Right cardiac atrium (tissue), 5 donors: ENCODE data around the gene FER1L5. TPM values are rescaled to one million over a fixed set of nuclear protein-coding genes. Genes with fewer than 3 reads are reported as not detected.
A peak's percentile ranks its signal among the peaks of the same experiment; 100 is the strongest.

ENCODE experiments used
- ATAC-seq, 2 donors: fragments of 200-7000 bp; cut with Tn5 transposase; one replicate each; pipeline versions ENCODE4 v1.8.0 to v1.9.1; 2020; ENCODE audit warnings: moderate library complexity in 2 of 2, mild to moderate bottlenecking in 1 of 2
- DNase-seq, 3 donors: peaks; one replicate each; pipeline ENCODE4 v3.0.0-alpha.2; 2020
- H3K27ac ChIP-seq: one replicate; pipeline ENCODE4 v1.5.1; 2013; ENCODE audit warnings: mild to moderate bottlenecking, low read length, control low read depth, moderate library complexity
- H3K27me3 ChIP-seq: one replicate; pipeline ENCODE4 v1.6.1; 2013; ENCODE audit not compliant: control insufficient read depth, insufficient read depth
- H3K4me1 ChIP-seq: one replicate; pipeline ENCODE4 v1.6.1; 2013; ENCODE audit warnings: low read length; ENCODE audit not compliant: control insufficient read depth, insufficient read depth
- H3K4me3 ChIP-seq: one replicate; pipeline ENCODE4 v1.5.1; 2013; ENCODE audit warnings: low read length, control low read depth
- H3K9me3 ChIP-seq: one replicate; pipeline ENCODE4 v1.6.1; 2013; ENCODE audit warnings: low read length; ENCODE audit not compliant: control insufficient read depth
- WGBS: extraction: QIAGEN DNeasy Blood & Tissue Kit; methylation state at CpG from one replicate; pipeline ENCODE4 v1.1.7; 2013; 5-methylcytosine and 5-hydroxymethylcytosine counted together
- intact Hi-C, 4 donors: fragments of 100-400 bp; cut with DNase I; formaldehyde crosslinking; loops; one replicate each; pipeline versions ENCODE4 v1.11.0 to v1.14.0; 2022 to 2023
- polyA plus RNA-seq: library from polyadenylated mRNA; stranded (reverse); fragments of 200-250 nt; gene quantifications from one replicate; pipeline ENCODE4 v1.2.3, GENCODE V29; 2013
- total RNA-seq, 4 donors: library from RNA; stranded (reverse); fragmentation: NEBNext Ultra II Directional; extraction: Animal tissue kit (Norgen Biotek cat#: 25700); gene quantifications; one replicate each; pipeline ENCODE4 v1.2.1, GENCODE V29; 2021
- donor health status: healthy with polysubstance abuse.
- donor health status: DM: no; HTN: yes; CAD: no.
- donor health status: DM: no; HTN: no; CAD: no.
- donor health status: DM: no; HTN: yes; CAD: no; lungs with severe emphysema.
- donor health status: DM: yes; HTN: yes; CAD: no.

Gene FER1L5
- total and polyA plus RNA-seq, 5 donors = 0.05 to 0.17 (median 0.13) TPM; not detected in 1

DNA sequence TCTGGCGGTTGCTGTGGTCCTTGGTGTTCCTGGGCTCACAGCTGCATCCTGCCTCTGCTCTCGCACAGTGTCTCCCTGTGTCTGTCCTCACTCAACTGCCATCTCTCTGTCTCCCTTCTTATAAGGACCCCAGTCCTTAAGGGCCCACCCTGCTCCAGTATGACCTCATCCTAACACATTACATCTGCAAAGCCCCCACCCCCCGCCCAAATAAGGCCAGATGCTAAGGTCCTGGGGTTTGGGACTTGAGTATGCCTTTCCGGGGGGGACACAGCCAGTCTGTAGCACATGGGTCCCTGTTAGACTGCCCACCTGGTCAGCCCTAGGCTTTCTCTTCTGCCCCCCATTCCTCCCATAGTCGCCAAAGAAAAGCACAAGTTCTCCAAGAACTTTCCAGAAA is 40.7 kb downstream of the FER1L5 start:
- DNase-seq = no peak
- no peaks in the 10 kb centered on the region for H3K27me3 ChIP-seq
- H3K9me3 ChIP-seq = no peaks in the 10 kb centered on the region
- no peak for ATAC-seq
- no peak overlapping the region for H3K27ac ChIP-seq
- 91% methylated on average over 5 of the region's 5 CpGs for WGBS
- intact Hi-C loops = no loop called here
- no peak overlapping the region for H3K4me3 ChIP-seq
- no peaks in the 10 kb centered on the region for H3K4me1 ChIP-seq

DNA sequence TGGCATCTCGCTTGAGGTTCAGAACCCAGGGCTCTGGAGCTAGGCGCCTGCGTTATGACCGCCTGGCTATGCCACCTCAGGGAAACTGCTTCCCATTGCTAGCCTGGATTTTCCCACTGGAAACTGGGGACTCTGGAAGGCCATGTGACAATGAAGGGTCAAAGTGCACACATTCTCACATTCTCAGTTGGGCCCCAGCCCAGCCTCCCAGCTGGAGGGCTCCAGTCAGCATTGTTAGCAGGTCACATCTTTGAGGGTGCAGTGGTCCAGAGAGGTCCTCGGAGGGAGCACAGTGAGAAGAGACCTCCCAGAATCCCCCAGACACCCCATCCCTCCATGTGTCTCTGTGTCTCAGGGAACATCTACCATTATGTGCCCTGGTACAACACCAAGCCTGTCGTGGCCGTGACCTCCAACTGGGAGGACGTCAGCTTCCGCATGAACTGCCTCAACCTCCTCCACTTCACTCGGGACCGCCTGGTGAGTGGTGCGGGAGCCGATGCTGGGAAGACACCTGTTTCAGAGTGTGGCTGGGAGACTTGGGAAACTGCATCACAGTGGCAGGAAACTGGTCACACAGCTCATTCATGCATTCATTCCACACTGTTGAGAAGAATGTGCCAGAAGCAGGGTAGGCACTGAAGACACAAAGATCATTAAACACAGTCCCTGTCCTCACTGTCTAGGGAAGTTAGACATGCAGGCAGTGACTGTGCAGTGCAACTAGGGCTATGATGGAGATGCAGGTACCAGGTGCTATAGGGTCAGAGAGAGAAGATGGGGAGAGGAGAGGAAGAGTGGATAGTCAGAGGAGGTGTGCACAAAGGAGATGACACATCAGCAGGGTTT is 41.6 kb downstream of the FER1L5 start:
- H3K4me1 ChIP-seq = no peaks in the 10 kb centered on the region
- WGBS = 94% methylated on average over 13 of the region's 13 CpGs
- H3K9me3 ChIP-seq = no peaks in the 10 kb centered on the region
- no peak overlapping the region for H3K4me3 ChIP-seq
- no peak overlapping the region for H3K27ac ChIP-seq
- ATAC-seq = no peak
- no peaks in the 10 kb centered on the region for H3K27me3 ChIP-seq
- DNase-seq = peak in 1 of 3 donors; percentile 26
- intact Hi-C loops = no loop called here

GRCh38 chr2:96684883-96685576 is 42.5 kb downstream of the FER1L5 start:
- ATAC-seq (peak in 1 of 2 donors; percentile 24), DNase-seq (no peak)

DNA sequence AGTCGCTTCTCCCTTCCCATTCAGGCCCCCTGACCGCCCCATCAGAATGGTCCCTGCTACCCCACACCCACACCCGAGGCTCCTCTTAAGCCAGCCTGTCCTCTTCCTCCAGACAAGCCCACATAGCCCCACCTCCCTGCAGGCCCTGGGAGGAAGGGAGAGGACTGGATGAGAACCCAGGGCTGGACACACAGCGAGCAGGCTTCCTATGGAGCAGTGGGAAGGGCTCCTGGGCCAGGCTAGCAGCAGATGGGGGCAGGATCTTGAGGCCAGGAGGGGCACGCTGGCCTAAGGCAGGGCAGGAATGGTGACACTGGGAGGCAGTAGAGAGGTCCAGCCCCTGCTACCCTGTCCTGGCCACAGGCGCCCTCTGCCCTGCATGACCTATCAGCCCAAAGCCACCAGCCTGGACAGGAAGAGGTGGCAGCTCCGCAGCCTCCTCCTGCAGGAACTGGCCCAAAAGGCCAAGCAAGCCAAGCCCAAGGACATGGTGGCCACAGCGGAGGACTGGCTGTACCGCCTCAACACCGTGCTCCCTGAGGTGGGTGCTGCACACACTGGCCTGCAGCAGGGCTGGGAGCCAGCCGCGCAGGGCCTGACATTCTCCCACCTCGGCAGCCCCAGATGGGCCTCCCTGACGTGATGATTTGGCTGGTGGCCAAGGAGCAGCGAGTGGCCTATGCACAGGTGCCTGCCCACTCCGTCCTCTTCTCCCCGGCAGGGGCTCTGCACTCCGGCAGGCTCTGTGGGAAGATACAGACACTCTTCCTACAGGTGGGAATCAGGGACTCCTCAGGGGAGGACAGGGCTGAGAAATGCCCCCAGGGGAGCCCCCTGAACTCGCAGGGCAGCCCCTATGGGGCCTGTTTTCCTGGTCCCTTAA is 43.3 kb downstream of the FER1L5 start:
- no peak overlapping the region for H3K4me3 ChIP-seq
- 48% methylated on average over 19 of the region's 19 CpGs for WGBS
- DNase-seq (peak in 2 of 3 donors; percentile 35 to 72), ATAC-seq (peak; percentile 66 to 70)
- H3K27ac ChIP-seq = no peak overlapping the region
- H3K4me1 ChIP-seq = no peaks in the 10 kb centered on the region
- intact Hi-C loops = no loop called here
- no peaks in the 10 kb centered on the region for H3K27me3 ChIP-seq
- no peaks in the 10 kb centered on the region for H3K9me3 ChIP-seq

More at GRCh38 chr2:96684883-96685576, 42.5 kb downstream of the FER1L5 start:
- H3K27ac ChIP-seq = no peak overlapping the region
- H3K4me3 ChIP-seq = no peak overlapping the region
- H3K4me1 ChIP-seq = no peaks in the 10 kb centered on the region
- no peaks in the 10 kb centered on the region for H3K9me3 ChIP-seq
- WGBS = 46% methylated on average over 16 of the region's 16 CpGs
- no peaks in the 10 kb centered on the region for H3K27me3 ChIP-seq
- intact Hi-C loops = no loop called here

- WGBS = 95% methylated on average over 3 of the region's 3 CpGs
- ATAC-seq = no peak
- DNase-seq = no peak
- H3K27me3 ChIP-seq = no peaks in the 10 kb centered on the region
- no peak overlapping the region for H3K4me3 ChIP-seq
- H3K9me3 ChIP-seq = no peaks in the 10 kb centered on the region
- H3K27ac ChIP-seq = no peak overlapping the region
- intact Hi-C loops = no loop called here
- H3K4me1 ChIP-seq = no peaks in the 10 kb centered on the region
Measured at GRCh38 chr2:96687266-96687665, 44.7 kb downstream of the FER1L5 start.

DNA sequence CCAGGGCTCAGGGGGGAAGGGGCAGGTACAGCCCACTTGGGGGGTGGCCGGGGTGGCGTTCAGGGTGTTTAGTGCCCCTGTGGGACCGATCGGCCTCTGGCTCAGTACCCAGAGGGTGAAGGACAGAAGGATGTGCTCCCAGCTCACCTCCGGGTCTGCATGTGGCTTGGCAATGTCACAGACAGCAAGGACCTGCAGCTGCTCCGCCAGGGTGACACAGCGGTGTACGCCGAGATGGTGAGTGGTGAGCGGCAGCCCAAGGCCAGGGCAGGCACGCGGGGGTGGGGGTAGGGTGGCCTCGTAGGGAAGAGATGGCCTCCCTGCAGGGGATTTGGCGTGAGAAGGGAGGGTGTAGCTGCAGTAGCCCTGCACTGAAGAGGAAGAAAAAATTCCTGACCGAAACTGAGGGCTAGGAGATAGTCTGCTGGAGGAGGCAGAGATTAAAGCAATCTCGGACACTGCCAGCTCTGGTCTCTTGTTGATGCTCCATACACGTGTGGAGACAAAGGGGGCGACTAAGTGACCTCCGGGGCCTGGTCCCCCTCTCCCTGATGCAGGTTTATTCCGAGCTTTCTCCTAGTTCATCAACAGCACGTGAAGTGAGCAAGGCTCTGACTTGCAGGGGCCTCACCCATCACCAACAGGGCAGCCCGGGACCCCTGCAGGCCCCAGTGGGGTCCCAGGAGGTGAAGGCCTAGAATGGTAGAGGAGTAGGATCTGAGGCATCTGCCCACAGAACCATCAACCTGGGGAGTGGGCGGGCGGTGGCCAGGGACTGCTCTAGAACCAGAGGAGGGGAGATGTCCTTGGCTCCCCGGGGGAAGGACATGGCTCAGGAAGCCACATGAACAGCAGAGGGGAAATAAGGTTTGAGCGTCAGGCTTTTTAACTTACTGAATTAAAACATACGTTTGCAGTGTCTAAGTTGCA is 45.4 kb downstream of the FER1L5 start:
- intact Hi-C loops = no loop called here
- H3K4me1 ChIP-seq = no peaks in the 10 kb centered on the region
- H3K4me3 ChIP-seq = no peak overlapping the region
- H3K9me3 ChIP-seq = no peaks in the 10 kb centered on the region
- 81% methylated on average over 27 of the region's 27 CpGs for WGBS
- H3K27me3 ChIP-seq = no peaks in the 10 kb centered on the region
- no peak for ATAC-seq
- DNase-seq = no peak
- H3K27ac ChIP-seq = no peak overlapping the region

GRCh38 chr2:96688649-96689430 is 46.3 kb downstream of the FER1L5 start:
- ATAC-seq (no peak), DNase-seq (no peak)
- H3K27ac ChIP-seq = no peak overlapping the region
- WGBS = 93% methylated on average over 11 of the region's 11 CpGs
- no peaks in the 10 kb centered on the region for H3K27me3 ChIP-seq
- no peaks in the 10 kb centered on the region for H3K4me1 ChIP-seq
- H3K4me3 ChIP-seq = no peak overlapping the region
- intact Hi-C loops = no loop called here
- no peaks in the 10 kb centered on the region for H3K9me3 ChIP-seq

DNA sequence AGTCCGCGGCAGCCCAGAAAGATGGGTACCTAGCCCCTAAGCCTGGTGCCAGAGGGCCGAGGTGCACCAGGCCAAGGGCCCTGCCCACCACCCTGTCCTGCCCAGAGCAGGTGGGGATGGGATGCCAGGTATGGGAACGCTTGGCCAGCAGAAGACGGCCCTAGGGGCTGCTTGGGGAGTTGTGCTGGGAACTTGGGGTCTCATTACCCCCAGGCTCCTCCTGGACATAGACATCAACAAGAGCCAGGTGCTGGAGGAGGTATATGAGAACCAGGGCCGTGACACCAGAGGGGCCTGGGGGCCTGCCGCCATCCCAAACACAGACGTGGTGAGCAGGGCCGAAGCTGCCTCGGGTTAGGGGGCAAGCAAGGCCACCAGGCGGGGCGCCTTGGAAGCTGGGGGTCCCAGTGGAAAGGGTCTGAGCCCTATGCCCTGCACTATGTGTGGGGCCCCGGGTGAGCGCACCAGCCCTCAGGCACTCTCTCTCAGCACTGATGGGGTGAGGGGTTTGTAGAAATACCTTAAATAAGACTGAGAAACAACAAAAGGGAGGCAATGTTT is 46.9 kb downstream of the FER1L5 start:
- H3K4me1 ChIP-seq = no peaks in the 10 kb centered on the region
- WGBS = 94% methylated on average over 14 of the region's 14 CpGs
- no peak overlapping the region for H3K4me3 ChIP-seq
- ATAC-seq = no peak
- no peaks in the 10 kb centered on the region for H3K27me3 ChIP-seq
- no peak for DNase-seq
- H3K9me3 ChIP-seq = no peaks in the 10 kb centered on the region
- H3K27ac ChIP-seq = no peak overlapping the region
- intact Hi-C loops = no loop called here

DNA sequence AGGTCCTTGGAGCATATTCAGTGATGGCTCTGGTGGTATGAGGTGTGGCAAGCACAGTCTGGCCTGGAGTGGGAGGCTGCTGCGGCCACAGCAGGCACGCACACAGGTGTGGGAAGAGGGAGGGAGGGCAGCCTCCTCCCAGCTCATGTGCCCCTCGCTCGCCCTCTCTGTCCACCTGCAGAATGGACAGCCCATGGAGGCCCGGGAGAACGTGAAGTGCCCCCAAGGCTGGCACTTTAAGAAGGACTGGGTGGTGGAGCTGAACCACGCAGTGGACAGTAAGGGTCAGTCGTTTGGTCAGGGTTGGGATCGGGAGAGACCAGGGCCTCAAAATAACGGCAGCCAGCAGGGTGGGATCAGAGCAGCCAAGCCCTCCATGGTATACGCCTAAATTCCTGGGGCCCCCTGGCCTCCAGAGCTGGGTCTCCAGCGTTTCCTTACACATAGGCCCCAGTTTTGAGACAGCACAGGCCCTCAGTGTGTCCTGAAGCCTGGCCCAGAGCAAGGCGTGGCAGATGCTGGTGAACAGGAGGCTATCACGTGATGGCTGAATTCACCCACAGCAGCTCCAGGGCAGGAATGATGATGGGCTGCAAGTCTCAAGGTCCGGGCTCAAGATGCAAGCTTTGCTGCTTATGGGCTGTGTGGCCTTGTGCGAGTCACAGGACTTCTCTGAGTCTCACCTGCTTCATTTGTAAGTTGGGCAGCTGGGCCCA is 47.9 kb downstream of the FER1L5 start:
- intact Hi-C loops = no loop called here
- Histone ChIP-seq H3K27ac (no peak overlapping the region), H3K4me3 (no peak overlapping the region), H3K9me3 (no peaks in the 10 kb centered on the region), H3K4me1 (no peaks in the 10 kb centered on the region), H3K27me3 (no peaks in the 10 kb centered on the region)
- 91% methylated on average over 16 of the region's 16 CpGs for WGBS
- DNase-seq (no peak), ATAC-seq (no peak)
